Activated T-helper 1 cell treated with Interleukin-2 at 50 U/mL for 16 hours (primary cell): ENCODE data around the gene GFM1.
A peak's percentile ranks its signal among the peaks of the same experiment; 100 is the strongest.

Experiments
- DNase-seq: peaks from one replicate; pipeline ENCODE4 v3.0.0-alpha.2; 2020; ENCODE audit warnings: low read depth

The GFM1 gene

DNA sequence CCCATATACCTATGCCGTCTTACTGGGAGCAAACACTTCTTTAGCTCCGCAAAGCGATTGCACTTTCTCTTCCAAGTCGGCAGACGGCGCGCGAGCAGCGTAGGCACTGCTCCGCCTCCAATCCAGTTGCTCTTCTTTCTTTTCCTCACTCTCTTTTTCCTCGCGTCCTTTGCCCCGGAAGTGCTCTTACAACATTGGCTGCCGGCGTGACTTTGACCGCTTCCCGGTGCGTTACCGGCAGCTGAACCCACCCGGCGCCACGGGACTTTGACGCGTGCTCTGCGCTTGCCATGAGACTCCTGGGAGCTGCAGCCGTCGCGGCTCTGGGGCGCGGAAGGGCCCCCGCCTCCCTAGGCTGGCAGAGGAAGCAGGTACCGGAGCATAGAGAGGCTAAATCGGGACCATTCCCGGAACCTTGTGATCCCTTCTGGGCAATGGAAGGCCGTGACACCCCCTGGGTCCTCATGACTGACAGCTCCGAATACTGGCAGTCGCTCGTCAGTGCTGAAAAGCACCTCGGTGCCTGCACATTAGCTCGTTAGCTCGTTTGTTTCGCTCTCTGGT is at the start of gene GFM1:
TSS of gene GFM1 (plus strand) at position 183 of the 564 bp plus-strand sequence. CDS start at position 291, 108 bp downstream.
- DNase-seq = peak; percentile 77

- DNase-seq = no peak
Observed at GRCh38 chr3:158600787-158601186, 43.5 kb upstream of the GFM1 start.

- no peak for DNase-seq
Observed at GRCh38 chr3:158602227-158602626, 42.1 kb upstream of the GFM1 start.

DNA sequence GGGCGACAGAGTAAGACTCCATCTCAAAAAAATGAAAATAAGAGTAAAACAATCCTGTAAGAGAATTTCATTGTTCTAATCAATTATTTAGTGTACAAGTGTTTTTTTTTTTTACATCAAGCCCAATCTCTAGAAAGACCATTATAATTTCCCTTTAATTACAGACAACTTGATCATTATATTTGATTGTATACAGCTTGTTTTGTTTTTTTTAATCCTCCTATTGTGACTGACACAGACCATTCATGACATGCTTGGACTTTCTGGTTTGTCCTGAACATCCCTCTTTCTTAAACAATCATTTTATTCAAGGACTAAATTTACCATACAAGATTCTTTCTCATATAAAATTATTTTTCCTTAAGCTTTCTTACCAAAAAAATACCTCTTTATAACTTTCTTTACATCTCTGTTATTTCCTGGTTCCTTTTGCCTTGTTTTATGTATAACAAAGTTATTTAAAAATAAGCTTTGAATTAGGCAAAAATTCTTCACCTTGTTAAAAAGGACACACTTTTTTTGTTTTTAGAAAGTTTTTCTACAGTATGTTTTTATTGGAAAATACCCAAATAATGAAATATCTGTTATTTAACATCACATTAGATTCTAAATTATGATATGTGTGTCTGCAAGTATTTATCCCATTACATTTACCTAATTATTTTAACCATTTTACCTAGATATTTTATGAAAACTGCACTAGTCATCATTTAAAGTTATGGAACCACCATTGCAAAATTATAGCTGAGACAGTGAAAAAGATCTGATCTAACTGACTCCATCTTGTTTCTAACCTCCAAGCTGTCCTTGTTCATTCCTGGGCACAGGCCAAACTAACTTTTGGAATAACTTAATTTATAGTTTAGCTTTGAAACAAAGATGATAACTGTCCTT is 26.1 kb upstream of the GFM1 start:
- no peak for DNase-seq

- no peak for DNase-seq
Observed at GRCh38 chr3:158625881-158626280, 18.4 kb upstream of the GFM1 start.

DNA sequence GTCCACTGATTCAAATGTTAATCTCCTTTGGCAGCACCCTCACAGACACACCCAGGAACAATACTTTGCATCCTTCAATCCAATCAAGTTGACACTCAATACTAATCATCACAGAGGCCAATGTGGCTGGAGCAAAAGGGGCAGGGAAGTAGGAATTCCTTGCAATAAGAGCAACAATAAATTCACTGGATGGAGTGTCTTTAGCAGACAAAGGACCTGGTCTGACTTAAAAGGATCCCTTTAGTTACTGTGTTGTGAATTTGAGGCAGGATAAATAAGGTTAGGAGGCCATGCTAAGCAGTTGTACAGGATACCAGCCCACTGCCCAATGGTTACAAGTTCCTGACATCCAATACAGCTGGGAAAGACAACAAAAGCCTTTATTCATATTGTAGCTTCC is 12.3 kb upstream of the GFM1 start:
- DNase-seq = no peak

- no peak for DNase-seq
Observed at GRCh38 chr3:158640646-158641045, 3.7 kb upstream of the GFM1 start.

DNA sequence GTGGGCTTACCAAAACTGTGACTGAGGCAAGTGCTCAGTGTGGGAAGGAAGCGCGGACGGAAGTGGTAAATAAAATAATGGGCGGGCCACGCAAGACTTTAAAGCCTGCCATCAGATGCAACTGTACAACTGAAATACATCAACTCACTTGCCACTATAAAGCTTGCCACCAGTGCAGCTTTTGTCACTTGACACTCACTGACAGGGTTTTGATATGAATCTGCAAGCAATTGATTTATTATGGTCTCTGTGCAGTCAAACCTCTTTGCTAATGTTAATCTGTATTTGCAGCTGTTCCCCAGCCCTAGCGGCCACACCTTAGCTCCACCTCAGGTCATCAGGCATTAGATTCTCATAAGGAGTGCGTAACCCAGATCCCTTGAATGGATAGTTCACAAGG is 2.3 kb upstream of the GFM1 start:
- no peak for DNase-seq

- no peak for DNase-seq
Observed at GRCh38 chr3:158642474-158643210, 1.7 kb upstream of the GFM1 start.

DNA sequence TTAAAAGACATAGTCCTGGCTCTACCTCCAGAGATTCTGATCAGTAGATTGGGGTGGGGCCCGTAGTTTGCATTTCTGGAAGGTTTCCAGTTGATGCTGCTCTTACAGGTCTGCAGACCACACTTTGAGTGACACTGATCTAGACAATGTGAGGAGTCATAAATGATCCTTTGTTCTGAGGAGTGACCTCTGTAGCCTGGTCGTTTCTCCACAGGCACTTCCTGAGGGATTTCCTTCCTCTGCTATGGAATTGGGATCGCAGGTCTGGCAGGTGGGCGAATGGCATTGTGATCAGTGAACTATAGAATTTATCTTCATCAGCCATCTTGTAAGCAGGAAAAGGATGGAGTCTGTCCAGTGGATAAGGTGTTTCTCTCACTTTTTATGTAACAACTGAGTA is 5.5 kb downstream of the GFM1 start:
- DNase-seq = no peak

DNA sequence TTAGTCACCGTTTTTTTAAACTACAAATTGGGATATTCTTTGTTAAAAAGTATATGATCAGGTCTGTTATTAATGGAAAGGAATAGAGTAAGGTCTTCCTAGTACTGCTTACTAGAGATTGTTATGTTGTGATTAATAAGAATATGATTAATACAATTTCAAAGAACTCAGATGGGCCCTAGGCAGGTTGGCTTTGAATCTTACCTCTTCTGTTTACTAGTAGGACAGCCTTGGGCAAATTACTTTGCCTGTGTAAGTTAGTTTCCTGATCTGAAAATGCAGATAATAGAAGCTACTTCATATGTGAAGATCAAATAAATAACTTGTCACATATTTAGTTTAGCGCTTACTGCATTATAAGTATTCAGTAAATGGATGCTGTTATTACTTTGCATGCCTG is 6.9 kb downstream of the GFM1 start:
- no peak for DNase-seq

- no peak for DNase-seq
Observed at GRCh38 chr3:158652463-158652862, 8.1 kb downstream of the GFM1 start.

DNA sequence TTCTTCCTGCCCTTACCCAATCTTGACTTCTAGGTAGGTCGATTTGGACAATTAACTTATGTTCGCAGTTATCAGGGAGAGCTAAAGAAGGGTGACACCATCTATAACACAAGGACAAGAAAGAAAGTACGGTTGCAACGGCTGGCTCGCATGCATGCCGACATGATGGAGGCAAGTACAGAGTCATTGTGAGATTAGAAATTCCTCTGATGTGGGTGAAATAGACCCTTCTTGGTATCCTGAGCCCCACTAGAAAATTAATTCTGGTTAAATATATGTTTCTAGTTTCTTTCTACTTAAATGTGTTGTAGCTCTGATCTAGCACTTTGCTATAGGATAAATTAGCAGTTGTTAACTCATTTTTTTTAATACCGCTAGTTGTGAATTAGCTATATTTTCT is 14.6 kb downstream of the GFM1 start:
- no peak for DNase-seq

- DNase-seq = peak; percentile 12
Observed at GRCh38 chr3:158659454-158660237, 15.3 kb downstream of the GFM1 start.

DNA sequence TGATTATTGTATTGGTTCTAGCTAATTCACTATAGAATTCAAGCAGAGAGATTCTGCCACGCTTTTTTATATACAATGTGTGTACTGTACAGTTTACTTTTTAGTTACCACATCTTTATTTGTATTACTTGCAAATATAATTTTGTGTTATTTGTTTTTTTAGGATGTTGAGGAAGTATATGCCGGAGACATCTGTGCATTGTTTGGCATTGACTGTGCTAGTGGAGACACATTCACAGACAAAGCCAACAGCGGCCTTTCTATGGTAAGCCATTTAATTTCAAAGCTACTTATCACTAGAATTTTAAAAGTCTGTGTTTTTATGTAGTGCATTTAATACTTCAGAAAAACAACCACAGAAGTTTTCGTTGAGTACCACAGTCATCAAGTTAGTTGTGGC is 16.4 kb downstream of the GFM1 start:
- DNase-seq = no peak

DNA sequence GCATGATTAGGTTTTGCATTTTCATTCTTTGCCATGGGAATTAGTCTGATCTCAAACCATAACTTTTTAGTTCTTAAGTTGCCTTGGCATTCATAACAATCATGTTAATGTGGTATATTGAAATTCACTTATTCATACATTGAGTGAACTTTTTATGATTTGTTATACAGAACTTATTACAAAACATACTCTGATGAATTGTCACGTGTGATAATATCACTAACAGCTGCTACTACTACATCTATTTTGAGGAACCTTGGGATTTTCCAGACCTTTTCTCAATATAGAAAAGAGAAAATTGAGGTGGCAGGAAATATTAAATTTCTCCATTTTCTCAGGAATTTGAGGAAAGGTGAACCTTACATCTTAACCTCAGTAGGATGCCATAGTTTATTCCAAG is 18.9 kb downstream of the GFM1 start:
- no peak for DNase-seq

GRCh38 chr3:158663832-158664231 is 19.5 kb downstream of the GFM1 start:
- no peak for DNase-seq

- DNase-seq = no peak
Observed at GRCh38 chr3:158666416-158666815, 22.1 kb downstream of the GFM1 start.

- no peak for DNase-seq
Observed at GRCh38 chr3:158668506-158668905, 24.2 kb downstream of the GFM1 start.

DNA sequence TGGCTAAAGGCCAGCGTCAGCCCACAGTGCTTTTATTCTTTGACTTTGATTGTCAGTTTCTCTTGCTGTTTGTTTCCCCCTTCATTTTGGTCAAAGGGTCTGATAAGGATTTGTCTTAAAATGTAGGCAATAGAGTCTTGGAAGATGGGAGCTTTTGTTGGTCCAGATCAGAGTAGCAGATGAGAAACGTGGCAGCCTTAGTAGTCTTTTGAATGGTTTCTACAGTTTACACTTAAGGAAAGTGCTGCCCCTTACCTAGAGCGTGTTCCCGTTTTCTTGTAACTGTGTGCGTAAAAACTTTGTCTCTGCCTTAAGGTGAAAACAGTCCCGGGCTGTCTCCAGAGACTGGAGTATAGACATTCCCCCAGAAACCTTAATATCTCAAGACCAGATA is 27.5 kb downstream of the GFM1 start:
- no peak for DNase-seq

- DNase-seq = peak; percentile 71
Observed at GRCh38 chr3:158672215-158673176, 28.2 kb downstream of the GFM1 start, which contains the start of gene LXN. Gene LXN (minus strand): TSS chr3:158672648. CDS start chr3:158672478, 170 bp downstream.
